Fibroblast of peridontal ligament (primary cell): ENCODE measurements around the gene OR10H5.
"Not testable (repeated sequence)": the region's sequence is repeated elsewhere in the genome, so short reads cannot be mapped to it uniquely, and the experiment has no call there.

Experiments used
- DNase-seq: peaks from one replicate; pipeline ENCODE4 v3.0.0-alpha.2; 2010; ENCODE audit errors: extremely low read depth

Gene OR10H5

DNA sequence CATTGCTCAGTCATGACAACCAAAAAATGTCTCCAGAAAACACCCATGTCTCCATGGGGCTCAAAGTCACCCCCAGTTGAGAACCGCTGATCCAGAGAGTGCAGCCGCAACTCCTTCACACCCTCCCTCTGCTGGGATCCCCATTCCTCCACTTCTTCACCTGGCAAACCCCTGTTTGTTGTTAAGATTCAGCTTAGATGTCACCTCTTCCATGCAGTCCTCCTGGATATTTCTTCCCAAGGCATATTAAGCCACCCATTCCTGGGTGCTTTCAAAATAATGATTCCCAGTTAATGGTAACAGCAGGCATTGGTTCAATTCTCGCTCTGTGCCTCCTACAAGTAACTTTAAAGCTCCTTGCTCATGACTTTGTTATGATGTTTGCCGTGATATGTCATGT lies 24.0 kb downstream of the OR10H5 start:
- DNase-seq: no peak

GRCh38 chr19:15812060-15812722 lies 24.7 kb downstream of the OR10H5 start:
- no peak for DNase-seq

DNA sequence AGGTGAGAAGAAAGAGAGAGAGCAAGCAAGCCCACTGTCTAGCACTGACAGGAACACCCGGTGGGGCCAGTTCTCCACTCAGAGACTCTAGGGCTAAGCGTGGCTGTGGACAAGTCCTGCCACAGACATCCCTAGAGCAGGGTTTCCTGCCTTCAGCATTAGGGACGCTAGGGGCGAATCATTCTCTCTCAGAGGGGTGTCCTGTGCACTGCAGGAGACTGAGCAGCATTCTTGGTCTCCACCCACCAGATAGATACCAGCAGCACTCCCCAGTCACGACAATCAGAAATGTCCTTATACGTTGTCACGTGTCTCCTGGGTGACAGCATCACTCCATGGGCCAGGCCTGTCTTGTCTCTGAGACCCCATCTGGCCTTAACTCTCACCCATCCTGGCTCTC lies 26.5 kb downstream of the OR10H5 start:
- DNase-seq: no peak

GRCh38 chr19:15815306-15815705 lies 27.8 kb downstream of the OR10H5 start, which contains the start of gene OR10H1:
OR10H1 (minus strand) TSS chr19:15815664; CDS start chr19:15808037, 7,627 bp downstream.
- no peak for DNase-seq

GRCh38 chr19:15820646-15821045 lies 33.2 kb downstream of the OR10H5 start:
- no peak for DNase-seq

GRCh38 chr19:15825753-15826152 lies 38.3 kb downstream of the OR10H5 start:
- no peak for DNase-seq

DNA sequence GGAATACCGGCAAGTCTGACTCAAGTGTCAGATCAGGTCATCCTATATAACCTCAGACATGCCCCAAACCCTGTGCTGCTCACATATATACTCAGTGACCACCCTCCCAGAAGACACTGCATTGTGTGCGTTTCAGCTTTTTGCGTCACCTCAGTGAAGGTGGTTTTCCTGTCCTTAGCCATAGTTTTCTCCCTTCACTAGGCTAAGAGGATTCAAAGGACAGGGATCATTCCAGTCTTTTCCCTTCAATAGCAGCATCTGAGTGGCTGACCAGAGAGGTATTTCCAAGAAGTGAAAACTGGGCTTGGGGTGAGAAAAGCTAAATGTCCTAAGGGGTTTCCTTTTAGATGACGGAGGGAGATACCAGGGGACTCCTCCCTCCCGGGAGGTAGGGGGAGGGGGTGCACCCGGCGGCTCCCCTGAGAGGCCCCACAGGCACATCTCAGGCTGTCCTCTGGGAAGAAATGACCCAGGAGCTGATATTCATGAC lies 40.7 kb downstream of the OR10H5 start:
- no peak for DNase-seq

GRCh38 chr19:15828611-15829305 lies 41.3 kb downstream of the OR10H5 start:
- not testable (repeated sequence) for DNase-seq

DNA sequence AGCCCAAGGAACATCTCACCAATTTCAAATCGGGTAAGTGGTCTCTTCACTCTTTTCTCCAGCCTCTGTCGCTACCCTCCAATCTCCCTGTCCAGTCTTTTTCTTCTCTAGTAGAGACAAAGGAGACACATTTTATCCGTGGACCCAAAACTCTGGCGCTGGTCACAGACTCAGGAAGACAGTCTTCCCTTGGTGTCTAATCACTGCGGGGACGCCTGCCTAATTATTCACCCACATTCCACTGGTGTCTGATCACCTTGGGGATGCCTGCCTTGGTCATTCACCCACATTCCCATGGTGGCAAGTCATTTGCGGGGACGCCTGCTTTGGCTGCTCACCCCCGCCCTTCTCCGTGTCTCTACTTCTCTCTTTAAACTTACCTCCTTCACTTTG lies 41.8 kb downstream of the OR10H5 start:
- DNase-seq: no peak

DNA sequence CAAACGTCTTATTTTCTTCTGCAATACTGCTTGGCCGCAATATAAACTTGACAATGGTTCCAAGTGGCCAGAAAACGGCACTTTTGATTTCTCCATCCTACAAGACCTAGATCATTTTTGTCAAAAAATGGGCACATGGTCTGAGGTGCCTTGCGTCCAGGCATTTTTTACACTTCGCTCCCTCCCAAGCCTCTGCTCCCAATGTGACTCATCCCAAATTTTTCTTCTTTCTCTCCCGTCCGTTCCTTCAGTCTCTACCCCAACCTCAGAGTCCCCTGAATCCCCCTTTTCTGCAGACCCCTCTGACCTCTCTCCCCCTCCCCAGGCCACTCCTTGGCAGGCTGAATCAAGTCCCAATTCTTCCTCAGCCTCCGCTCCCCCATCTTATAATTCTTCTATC lies 42.3 kb downstream of the OR10H5 start:
- DNase-seq: no peak

DNA sequence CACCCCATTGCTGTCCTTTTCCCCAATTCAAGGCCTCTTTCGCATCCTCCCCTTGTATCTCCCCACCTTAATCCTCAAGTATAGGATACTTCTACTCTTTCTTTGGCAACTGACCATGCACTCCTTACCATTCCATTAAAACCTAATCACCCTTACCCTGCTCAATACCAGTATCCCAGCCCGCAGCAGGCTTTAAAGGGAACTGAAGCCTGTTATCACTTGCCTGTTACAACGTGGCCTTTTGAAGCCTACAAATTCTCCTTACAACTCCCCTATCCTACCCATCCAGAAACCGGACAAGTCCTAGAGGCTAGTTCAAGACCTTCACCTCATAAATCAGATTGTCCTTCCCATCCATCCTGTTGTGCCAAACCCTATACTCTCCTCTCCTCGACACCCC lies 44.2 kb downstream of the OR10H5 start:
- DNase-seq: no peak

GRCh38 chr19:15834232-15834631 lies 46.8 kb downstream of the OR10H5 start:
- DNase-seq: not testable (repeated sequence)

DNA sequence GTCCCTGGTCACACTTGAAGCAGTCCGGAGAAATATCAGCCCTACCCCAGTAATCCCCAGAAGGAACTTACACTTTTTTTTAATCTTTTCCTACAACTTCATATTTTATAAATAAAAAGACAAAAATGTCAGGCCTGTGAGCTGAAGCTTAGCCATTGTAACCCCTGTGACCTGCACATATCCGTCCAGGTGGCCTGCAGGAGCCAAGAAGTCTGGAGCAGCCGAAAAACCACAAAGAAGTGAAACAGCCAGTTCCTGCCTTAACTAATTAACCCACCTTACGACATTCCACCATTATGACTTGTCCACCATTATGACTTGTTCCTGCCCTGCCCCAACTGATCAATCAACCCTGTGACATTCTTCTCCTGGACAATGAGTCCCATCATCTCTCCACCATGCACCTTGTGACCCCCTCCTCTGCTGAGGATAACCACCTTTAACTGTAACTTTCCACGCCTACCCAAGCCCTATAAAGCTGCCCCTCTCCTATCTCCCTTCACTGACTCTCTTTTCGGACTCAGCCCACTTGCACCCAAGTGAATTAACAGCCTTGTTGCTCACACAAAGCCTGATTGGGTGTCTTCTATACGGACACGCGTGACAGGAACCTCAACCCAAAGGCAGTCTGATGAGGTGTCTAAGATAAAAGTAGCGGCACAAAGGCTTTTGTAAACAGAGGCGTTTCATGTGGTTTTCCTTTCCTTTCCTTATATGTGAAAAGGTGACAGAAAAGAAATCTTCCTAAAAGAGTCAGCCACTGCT lies 48.3 kb downstream of the OR10H5 start:
- not testable (repeated sequence) for DNase-seq

DNA sequence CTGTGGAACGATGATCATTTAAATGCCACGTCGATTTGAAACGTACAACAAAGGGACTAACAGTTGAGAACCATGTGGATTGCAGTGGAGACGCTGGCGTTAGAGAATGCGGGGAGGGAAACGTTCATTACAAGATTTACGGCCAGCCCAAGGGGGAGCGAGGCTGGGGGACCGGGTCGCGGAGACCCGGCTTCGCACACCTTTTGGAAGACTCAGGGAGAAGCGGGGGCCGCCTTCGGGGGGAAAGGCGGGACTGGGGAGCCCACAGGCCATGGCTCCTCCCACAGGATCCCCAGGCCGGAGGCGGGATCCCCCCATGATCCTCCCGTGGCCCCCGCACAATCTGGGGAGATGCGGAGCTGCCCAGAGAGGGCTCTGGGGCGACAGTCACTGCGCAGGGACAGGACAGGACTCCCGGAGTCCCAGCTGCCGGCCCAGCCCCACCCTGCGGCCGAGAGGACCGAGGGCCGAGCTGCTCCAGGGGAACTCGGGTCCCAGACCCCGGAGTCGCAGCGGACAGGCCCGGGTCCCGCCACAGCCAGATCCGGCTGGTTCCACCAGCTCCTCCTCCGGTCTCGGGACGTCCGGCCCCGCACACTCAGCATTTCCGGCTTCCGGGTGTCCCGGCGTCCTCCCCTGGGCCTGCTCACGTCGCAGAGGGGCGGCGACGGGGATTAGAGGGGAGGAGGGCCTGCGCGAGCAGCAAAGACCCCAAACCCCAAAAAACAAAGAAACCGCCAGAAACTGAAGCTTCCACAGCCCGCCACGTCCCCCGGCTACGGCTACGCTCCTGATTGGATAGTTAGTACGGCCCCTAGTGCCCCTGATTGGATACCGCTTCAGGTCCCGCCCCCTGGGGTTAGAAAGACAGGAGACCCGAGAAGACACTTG lies 49.1 kb downstream of the OR10H5 start:
- DNase-seq: peak; percentile 89

GRCh38 chr19:15837221-15837731 lies 49.8 kb downstream of the OR10H5 start:
- no peak for DNase-seq

GRCh38 chr19:15838351-15838750 lies 50.9 kb downstream of the OR10H5 start:
- no peak for DNase-seq

DNA sequence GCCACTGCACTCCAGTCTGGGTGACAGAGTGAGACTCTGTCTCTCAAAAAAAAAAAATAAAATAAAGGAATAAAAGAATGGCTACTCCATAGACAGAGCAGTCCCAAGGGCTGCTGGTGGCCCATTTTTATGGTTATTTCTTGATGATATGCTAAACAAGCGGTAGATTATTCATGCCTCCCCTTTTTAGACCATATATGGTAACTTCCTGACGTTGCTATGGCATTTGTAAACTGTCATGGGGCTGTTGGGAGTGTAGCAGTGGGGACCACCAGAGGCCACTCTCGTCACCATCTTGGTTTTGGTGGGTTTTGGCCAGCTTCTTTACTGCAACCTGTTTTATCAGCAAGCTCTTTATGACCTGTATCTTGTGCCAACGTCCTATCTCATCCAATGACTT lies 52.4 kb downstream of the OR10H5 start:
- DNase-seq: not testable (repeated sequence)

DNA sequence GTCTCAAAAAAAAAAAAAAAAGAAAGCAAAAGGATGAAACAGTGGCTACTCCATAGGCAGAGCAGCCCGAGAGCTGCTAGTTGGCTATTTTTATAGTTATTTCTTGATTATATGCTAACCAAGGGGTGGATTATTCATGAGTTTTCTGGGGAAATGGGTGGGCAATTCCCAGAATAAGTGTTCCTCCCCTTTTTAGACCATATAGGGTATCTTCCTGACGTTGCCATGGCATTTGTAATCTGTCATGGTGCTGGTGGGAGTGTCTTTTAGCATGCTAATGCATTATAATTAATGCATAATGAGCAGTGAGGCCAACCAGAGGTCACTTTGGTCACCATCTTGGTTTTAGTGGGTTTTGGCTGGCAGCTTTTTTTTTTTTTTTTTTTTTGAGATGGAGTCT lies 53.4 kb downstream of the OR10H5 start:
- no peak for DNase-seq

DNA sequence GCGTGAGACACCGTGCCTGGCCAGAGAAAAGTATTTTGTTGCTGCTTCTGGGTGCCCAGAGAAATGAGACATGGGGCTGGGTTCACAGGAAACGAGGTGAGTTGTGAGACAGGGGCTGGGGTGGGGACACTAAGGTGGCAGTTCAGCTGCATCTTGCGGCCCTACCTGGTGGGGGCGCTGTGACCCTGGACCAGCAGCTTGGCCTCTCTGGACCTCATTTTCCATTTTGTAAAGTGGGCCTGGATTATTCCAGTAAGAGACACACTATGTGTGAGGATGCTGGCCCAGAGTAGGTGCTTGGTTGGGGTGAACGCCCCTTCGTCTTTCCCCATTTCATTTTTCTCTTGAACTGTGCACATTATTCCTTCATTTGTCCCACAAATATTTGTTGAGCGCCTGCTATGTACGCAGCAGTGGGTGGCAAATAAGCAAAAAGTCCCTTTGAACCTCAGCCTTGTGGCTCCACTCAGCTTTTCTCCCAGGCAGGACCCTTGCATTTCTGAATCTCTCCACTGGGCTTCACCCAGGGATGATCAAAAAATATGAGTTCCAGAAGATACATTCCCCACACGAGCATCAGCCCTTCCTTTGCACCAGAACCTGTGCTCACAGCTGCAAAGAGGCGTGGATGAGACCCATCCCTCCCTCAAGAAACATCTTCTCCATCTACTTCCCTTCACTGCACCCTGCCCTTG lies 54.6 kb downstream of the OR10H5 start:
- no peak for DNase-seq

DNA sequence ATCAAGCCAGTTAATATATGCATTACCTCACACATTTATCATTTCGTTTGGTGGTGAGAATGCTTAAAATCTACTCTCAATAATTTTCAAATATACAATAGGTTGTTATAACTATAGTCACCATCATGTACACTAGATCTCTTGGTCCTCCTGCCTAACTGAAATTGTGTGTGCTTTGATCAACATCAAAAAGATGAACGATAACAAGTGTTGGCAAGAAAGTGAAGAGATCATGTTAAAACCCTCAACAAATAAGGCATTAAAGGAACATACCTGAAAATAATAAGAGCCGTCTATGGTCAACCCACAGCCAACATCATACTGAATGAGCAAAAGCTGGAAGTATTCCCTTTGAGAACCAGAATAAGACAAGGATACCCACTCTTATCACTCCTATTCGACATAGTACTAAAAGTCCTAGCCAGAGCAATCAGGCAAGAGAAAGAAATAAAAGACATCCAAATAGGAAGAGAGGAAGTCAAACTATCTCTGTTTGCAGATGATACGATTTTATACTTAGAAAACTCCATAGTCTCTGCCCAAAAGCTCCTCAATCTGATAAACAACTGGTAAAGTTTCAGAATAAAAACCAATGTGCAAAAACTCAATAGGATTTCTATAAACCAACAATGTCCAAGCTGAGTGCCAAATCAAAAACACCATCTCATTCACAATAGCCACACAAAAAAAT lies 55.9 kb downstream of the OR10H5 start:
- no peak for DNase-seq
